GM21723 (cell line): ENCODE data around the gene PPP1CA.

Source experiments
- ATAC-seq: cut with Tn5 transposase; IDR thresholded peaks from one replicate; pipeline ENCODE4 v1.9.1; 2021; ENCODE audit warnings: mild to moderate bottlenecking, moderate library complexity; ENCODE audit not compliant: unreplicated experiment

The PPP1CA gene

DNA sequence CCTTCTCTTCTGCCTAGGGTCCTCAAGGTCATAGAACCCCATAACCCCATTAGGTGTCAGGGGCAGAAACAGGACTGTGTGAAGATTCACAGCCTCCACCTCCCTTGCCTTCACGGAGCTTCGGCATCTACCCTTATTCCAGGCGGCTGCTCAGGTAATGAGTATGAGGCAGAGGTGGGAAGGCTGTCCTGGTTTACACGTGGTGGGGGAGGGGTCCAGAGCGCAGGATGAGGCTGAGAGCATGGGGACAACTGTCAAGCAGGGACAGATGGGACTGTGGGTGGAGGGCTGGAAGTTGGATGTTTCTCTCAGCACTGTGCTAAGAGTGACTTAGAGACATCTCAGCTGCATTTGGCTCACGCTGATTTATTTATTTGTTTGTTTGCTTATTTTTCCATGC is 14.1 kb downstream of the PPP1CA start:
- no peak for ATAC-seq

- no peak for ATAC-seq
Observed at GRCh38 chr11:67387069-67387468, 14.6 kb downstream of the PPP1CA start.

DNA sequence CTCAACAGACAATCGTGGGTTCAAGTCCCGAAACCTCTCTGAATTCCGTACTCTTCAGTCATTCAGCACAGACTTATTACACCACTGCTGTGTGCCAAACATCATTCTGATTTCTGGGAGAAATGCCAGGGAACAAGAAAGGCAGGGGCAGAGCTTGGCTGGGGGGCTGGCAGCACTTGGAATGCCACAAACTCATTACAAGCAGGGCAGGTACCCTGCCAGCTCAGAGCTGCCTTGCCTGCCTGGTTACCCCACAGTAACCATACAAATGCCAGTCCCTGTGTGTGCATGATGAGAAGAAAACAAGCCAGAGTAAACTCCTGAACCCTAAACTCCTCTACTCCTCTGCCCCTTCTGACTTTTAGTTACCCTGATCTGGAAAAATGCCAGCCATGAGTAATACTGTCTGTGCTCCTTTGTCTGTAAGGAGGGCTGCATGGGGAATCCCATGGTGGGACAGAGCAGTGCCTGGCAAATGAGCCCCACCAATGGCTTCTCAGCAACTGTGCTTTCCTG is 16.7 kb downstream of the PPP1CA start:
- no peak for ATAC-seq

DNA sequence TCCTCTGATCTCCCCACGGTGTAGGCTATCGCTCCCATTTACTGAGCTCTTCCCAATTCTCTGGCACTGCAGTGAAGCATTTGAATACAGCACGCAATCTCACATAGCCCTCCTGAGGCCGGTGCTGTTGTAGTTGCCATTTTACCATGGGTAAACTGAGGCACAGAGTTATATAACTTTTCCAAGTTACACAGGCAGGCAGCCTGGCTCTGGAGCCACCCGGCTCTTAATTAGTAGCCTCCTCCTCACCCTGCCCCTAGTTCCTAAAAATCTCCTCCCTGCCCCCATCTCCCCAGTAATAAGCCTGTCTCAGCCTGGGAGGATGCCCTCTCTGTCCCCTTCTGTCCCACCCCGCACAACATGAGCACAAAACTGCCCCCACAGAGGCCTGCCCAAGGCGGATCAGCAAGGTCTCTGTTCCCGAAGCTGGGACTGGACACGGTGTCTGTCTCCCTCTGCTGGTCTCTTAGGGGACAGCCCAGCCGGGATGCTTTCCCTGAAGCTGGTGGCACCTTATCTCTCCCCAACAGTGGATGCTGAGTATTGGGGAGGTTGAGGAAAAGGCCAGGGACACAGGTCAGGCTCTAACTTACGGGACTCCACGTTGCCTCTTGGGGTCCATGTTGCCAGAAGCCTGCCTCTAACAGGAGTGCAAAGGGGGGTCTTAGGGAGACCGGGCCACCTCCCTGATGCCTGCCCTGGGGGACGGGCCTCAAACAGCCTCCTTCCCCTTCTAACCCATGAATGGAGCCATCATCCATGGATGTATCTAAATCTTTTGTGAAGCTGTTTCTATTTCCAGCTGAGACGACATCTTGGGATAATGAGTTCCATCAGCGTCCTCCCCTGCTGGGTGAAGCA is 19.2 kb downstream of the PPP1CA start:
- ATAC-seq: no peak

DNA sequence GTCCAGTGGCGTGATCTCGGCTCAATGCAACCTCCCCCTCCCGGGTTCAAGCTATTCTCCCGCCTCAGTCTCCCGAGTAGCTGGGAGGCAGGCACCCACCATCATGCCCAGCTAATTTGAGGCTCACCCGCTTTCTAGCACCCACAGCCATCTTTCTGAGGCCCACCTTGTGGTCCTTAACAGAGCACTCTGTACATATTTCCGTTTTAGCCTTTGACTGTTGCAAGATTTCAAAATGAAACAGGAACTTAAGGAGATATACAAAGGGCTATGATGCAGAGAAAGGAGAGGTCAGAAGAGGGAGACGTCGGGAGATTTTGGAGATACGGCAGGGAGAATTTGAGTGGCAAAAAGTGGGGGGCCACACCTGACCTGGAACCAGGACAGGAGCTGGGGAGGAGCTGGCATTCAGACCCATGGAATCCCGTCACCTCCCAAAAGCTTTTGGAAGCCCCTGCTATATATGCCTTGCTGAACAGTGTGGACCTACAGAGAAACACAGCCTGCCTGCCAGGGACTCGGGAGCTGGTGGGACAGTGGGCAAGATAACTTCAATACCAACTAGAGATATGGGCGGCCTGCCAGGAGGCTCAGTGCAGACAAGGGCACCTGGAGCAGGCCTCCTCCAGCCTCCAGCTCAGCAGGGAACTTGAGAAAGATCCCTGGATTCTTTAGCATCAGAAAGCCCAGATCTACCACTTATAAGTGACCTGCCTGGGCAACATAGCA is 20.2 kb downstream of the PPP1CA start:
- no peak for ATAC-seq

GRCh38 chr11:67379061-67380058 is 22.3 kb downstream of the PPP1CA start:
- ATAC-seq: no peak

GRCh38 chr11:67378544-67378943 is 23.1 kb downstream of the PPP1CA start:
- no peak for ATAC-seq

- no peak for ATAC-seq
Observed at GRCh38 chr11:67376873-67377808, 24.5 kb downstream of the PPP1CA start.

DNA sequence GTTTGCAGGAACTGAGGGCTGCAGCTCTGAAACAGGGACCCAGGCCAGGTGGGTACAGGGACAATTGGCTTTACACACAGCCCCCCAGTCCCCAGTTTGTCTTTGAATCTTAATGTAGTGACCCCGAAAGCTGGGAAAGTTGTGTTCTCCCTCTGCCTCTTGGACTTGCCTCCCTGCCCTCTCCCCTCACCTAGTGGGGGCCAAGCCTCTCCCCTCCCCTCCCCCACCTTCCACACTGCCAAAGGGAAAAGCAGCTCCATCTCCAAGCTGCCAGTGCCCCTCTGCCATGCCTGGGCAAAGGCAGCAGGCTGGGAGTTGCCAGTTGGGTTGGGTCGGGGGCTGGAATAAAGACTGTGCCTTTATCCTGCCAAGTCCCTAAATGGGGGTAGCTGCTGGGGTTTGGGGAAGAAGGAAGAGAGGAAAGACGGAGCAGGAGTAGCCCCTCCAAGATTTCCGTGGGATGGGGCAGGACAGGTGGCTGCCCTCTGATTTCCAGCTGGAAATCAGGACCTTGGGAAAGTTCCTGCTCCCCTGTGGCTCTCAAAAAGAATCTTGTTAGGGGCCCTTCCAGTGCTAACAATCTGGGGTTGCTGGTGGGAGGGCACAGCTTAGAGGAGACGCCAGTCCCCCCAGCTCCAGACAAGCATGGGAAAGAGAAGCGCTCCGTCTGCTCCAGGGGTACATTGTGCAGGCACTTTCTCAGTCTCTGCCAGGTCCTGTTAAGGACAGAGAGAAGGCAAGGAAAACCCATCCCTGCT is 25.4 kb downstream of the PPP1CA start:
- ATAC-seq: no peak

DNA sequence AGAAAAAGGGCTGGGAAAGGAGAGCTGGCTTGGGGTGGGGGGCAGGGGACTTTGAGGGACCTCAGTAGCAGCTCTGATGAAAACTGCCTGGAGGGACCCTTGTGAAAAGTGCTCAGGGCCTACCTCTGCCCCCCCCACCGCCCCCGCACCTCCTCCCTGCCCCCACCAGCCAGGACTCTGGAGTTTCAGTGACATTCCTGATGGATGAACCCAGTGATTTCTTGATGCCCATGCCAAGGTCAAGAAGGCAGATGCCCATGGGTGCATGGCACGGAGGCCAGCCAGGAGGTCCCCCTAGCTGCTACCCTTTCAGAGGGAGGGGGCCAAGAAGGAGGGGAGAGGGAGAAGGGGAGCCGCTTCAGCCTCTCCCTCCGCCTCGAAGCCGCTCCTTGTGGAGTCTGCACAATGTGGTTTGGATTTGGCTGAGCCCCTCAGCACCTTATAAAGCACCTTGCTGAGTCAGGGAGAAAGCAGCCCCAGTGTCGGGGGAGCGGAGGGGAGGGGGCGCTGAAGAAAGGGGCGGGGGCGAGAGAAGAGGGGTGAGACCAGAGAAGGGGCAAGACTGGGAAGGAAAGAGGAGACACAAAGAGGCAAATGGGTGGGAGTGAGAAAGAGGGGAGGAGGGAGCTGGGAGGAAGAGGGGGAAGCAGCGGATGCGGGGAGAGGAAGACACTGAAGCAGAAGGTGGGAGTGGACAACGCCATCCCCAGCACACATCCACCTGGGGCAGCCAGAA is 26.2 kb downstream of the PPP1CA start:
- ATAC-seq: no peak

GRCh38 chr11:67374571-67375281 is 26.9 kb downstream of the PPP1CA start:
- ATAC-seq: no peak

- no peak for ATAC-seq
Observed at GRCh38 chr11:67373648-67374570, 27.7 kb downstream of the PPP1CA start.

- ATAC-seq: no peak
Observed at GRCh38 chr11:67372993-67373647, 28.5 kb downstream of the PPP1CA start, which contains the start of gene CLCF1. Gene CLCF1, minus strand, starts transcription at chr11:67373598. Its CDS starts 59 bp downstream, at chr11:67373539.

GRCh38 chr11:67372321-67372992 is 29.2 kb downstream of the PPP1CA start:
- no peak for ATAC-seq

DNA sequence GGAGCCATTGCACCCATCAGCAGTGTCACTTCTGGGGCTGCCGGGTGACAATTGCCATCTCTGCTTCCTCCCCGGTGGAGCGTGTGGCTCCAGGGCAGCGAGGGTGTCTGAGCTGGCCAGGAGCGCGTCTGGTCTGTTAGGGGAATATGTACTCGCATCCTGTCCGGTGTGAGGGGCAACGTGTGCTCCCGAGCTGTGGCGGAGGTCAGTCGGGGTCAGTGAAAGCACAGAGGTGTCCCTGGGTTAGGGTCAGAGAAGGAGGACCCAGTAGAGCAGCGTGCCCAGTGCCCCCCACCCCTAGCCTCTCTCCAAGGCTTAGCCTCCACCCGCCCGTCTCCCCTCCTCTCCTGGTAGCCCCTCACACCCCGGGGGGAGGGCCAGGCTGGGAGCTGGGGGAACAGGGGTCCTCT is 29.7 kb downstream of the PPP1CA start:
- ATAC-seq: no peak
